NCI-H226 (cell line): ENCODE results near the gene CENPX.
"Not testable (repeated sequence)": the region's sequence is repeated elsewhere in the genome, so short reads cannot be mapped to it uniquely, and the experiment has no call there.

Source experiments
- DNase-seq: peaks from one replicate; pipeline ENCODE4 v3.0.0-alpha.2; 2015

The CENPX gene

DNA sequence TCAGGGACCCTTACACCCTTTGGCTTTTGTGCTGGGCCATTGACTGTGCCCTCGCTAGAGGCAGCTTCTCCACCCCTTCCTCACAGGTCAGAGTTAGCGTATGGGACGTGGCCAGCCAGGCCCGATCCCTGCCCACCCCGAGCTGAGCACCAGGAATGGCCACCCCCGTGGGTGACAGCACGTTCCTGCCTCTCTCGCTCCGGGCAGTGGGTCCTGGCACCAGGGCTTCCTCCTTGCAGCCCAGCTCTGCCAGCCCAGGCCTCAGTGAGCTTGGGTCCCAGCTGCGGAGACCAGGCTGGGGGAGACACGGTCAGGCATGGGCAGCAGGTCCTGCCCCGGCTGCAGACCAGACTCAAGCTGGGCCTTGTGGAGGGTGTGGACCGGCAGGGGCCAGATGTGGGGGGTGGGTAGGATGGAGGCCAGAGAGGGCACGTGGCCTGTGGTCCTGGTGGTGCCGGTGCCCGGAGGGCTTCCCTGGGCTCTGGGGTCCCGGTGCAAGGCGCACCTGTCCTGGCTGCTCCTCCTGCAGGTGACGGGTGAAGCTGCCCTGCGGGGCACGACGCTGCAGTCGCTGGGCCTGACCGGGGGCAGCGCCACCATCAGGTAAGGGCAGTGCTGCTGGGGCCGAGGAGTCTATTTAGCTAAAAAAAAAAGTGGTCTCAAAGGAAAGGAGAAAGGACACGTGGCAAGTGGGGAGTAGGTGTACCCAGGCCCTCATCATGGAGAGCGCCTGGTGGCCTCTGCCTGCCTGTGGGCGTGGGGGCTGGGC, 27.0 kb downstream of the CENPX start:
- DNase-seq = no peak

- DNase-seq = no peak
Measured at GRCh38 chr17:81994593-81995462, 27.9 kb downstream of the CENPX start.

DNA sequence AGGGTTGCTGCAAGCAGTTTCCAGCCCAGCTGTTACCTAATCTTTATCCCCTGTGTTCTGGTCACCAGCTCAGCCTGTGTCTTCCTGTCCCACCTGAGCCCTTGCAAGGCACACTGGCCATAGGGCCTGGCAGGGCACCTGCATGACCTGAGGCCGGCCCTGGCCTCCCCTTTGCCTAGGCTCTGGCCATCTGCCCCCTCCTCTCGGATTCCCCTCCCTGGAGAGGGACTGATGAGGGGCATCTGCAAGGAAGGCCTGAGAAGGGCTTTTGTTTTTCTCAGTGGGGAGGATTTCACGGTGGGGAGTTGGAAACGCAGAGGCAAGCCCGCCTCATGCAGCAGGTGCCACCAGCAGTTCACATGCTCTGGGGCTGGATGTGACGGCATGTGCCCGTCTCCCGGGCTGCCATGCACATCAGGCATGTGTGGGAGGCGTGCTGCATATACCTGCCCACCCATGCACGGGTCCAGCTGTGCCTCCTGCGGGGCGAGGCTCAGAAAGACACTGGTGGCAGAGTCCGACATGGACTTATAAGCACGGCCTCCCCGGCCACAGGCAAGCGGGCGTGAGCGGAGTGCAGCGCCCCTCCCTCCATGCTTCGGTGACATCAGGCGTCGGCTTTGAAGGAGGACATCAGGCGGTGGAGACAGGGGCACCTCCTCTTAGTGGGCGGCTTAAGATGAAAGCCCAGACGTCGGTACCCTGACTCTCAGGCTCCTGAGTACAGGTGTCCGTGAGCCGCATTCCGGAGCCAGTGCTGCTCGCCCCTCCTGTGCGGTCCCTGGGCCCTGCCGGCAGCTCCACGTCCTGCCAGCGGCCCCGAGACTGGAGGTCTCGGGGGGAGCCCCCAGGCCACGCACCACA, 28.7 kb downstream of the CENPX start:
- DNase-seq = no peak

DNA sequence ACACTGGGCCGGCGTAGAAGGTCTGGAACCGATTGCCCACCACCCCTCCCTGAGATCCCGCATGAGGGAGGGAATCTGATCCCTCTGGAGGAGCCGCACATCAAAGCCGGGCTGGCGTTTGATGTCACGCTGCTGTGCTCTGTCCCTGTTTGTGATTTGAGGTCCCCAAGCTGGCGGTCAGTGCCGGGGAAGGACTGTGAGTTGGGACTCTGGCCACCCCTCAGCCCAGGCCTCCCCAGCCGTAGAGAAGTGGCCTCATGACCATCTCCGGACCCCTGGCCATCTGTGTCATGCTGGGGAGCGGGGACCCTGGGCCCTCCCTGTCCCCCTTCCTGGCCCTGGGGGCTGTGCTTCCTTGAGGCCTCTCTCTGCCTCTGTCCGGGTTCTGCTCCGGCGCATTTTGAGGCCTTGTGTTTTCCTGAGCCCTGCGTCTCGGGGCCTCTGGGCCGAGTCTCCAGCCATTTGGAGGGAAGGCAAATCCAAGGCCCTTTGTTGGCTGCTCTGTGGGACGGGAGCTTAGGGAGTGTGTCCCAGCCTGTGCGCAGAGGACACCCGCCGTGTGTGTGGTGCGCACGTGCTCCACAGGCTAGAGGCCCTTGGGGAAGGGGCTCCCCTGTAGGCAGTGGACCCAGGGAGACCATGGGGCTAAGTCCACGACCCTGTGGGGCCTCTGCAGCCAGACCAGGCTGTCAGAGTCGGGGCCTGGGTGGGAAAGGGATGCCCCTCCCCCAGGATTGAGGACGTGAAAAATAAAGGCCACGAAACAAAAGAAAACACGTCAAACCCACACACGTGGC, 30.2 kb downstream of the CENPX start:
- no peak for DNase-seq

- DNase-seq = no peak
Measured at GRCh38 chr17:81991684-81992305, 30.9 kb downstream of the CENPX start.

- DNase-seq = no peak
Measured at GRCh38 chr17:81990836-81991683, 31.6 kb downstream of the CENPX start.

DNA sequence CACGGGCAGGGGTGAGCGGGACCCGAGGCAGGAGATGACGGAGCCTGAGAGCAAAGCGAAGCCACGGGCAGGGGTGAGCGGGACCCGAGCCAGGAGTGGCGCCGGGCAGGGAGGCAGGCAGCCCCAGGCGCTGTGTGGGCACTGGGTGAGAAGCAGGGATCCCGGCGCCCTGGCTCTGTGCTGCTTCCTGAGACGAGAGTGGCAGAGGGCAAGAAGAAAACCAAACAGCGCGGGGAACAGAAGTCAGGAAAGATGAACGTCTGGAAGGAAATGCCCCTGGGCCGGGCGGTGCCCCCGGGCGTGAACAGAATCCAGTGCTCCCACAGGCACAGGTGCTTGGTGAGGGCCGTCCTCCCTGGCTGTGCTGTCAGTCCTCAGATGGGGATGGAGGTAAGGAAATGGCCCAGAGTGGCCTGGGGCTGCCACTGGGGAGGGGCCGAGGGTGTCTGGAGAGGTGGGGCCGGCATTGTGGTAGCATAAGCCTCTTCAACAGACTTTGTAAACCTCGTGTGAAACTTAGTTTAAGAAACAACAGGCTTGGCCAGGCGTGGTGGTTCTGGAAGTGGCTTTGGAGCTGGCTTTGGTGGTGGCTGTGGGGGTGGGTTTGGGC, 35.4 kb downstream of the CENPX start:
- no peak for DNase-seq

GRCh38 chr17:81986606-81987005, 36.1 kb downstream of the CENPX start:
- no peak for DNase-seq

DNA sequence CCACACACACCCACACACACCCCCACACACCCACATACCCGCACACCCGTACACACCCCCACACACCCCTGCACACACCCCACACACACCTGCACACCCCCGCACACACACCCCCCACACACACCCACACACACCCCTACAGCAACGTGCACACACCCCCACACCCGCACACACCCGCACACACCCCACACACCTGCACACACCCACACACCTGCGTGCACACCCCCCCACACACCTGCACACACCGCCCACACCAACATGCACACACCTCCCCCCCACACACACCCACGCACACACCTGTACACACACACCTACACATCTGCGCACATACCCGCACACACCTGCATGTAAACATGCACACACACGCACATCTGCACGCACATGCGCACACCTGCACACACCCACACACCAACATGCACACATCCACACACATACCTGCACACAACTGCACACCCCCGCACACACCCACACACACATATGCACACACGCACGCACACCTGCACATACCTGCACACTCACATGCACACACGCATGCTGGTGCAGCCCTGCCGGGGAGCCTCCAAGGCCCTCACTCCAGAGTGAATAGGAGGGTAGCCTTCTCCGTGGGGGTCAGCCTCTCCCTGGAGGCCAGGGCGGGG, 37.8 kb downstream of the CENPX start:
- DNase-seq = no peak

DNA sequence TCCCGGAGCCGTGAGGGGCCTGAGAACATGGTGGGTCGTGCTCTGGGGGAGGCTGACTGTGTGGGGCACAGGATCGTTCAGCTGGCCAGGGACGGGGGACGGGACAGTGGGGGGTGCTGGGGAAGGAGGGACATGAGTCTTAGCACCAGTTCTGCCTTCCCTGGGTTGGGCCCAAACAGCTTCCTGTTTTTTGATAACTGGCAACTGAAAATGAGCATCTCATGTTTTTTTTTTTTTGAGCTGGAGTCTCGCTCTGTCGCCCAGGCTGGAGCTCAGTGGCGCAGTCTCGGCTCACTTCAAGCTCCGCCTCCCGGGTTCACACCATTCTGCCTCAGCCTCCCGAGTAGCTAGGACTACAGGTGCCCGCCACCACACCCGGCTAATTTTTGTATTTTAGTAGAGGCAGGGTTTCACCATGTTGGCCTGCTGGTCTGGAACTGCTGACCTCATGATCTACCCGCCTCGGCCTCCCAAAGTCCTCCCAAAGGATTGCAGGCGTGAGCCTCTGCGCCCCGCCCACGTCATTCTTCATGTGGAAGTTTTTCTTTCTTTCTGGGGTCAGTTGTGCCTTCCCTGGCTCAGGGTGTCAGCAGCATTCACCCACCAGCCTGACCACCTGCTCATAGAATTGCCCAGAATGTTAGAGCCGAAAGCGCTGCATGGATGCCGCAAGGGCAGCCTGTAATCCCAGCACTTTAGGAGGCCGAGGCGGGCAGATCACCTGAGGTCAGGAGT, 38.9 kb downstream of the CENPX start:
- no peak for DNase-seq

GRCh38 chr17:81983011-81983638, 39.6 kb downstream of the CENPX start:
- DNase-seq = no peak

- DNase-seq = not testable (repeated sequence)
Measured at GRCh38 chr17:81981511-81981910, 41.2 kb downstream of the CENPX start.

DNA sequence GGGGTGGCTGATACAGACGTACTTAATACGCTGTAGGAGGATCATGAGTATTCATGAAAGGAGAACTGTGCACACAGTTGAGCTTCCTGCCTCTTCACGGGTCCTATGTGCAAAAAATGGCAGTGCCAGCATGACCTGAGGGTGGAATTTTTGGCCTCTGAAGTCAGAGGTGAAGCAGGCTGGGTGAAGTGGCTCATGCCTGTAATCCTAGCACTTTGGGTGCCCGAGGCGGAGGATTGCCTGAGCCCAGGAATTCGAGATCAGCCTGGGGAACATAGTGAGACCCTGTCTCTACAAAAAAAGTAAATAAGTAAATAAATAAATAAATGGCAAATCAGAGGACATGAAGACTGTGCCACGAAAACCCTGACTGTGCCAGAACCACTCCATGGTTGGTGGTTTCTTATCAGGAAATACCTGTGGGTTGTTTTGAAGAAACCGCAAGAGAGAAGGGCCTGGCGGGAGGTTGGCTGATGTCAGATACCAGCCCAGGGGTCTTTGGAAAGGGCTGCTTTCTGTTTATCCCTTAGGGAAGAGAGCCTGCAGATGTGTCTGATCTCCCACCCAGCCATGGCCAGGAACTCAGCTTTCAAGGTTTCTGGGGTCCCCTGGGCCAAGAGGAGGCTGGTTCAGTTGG, 41.9 kb downstream of the CENPX start:
- peak; percentile 79 for DNase-seq

GRCh38 chr17:81980122-81980521, 42.6 kb downstream of the CENPX start:
- no peak for DNase-seq

DNA sequence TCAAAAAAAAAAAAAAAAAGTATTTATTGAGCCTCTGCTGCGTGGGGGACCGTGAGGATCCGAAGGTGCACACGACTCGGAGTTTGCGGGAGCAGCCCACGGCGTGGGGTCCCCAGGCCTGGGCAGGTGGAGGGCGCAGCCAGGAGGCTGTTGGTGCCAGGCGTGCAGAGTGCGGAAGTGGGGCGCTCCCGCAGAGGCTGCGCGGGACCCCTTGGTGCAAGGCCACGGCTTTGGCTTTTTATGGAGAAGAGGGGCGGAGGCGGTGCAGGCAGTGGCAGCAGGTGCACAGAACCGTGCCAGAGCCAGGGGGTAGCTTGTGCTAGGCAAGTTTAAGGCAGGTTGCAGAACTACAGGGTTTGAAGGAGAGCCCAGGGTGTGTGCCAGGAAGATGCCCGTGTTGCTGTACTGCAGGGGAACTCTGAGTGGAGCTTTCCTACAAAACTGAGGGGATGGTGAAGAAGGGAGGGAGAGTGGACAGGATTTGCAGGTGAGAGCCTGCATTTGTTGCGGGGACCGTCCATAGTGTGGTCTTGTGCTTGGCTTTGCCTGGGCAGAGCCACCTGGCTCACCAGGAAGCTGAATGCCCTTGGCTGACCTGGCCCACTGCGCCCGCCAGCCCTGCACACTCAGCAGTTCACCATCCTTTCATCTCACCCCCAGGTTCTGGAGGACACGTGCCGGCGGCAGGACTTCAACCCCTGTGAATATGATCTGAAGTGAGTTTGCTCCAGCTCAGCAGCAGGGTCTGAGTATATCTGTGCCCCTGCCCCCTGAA, 44.0 kb downstream of the CENPX start:
- no peak for DNase-seq

DNA sequence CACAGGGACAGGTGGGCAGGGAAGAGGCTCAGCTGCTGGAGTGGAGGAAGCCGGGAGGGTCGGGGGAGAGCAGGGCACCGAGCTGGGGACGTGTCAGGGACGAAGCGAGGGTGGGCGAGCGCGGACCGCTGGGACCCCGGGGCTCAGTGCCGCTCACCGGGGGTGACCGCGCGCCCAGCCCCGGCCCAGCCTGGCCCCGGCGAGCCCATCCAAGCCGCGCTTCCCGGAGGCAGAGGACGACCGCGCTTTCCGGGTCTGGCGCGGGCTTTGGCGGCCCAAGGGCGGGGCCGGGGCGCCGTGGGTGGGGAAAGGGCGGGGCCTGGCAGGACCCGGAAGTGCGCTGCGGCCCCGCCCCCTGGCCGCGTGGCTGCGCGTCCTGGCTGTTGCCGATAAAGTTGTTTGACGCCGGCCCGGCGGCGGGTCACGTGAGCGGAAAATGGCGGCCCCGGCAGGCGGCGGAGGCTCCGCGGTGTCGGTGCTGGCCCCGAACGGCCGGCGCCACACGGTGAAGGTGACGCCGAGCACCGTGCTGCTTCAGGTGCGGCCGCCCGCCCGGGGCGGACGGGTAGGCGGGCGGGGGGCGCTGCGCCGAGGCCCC, 45.4 kb downstream of the CENPX start, which contains the start of gene ASPSCR1:
ASPSCR1 (plus strand) TSS at position 419 of the 598 bp plus-strand sequence; CDS start at position 437, 18 bp downstream.
- DNase-seq = peak; percentile 76
